ENCODE measurements around the gene RNF141.

RNF141 gene

DNA sequence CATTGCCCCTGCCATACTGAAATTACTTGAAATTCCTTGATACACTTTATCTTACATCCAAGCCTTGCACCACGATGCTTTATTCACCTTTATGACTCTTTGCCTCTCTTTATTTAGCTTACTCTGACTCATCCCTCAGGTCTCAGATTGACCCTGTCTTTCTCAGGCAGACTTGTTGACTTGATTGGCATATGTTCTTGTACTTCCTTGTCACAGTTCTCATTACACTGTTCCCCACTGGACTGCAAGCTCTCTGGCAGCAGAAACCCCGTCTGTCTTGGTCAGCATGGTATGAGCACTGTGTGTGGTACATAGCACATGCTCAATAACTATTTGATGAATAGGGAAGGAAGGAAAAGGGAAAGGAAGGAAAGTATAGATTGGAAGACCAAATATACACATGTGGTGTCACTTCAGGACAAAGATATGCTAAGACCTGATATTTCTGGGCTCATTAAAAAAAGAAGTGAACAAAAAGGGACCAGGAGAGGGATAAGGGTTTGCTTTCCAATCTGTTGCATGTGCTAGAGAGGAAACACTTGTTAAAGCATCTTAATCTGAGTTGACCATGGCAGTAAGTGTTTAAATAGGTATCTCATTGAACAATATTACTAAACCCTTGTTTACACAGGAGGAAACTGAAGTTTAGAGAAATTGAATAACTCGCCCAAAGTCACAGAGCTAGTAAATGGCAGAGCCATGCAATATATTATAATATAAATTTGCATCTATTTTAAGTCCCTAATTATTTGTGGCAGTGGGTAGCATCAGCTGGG, 20.2 kb upstream of the RNF141 start:
- no peak for DNase-seq

DNA sequence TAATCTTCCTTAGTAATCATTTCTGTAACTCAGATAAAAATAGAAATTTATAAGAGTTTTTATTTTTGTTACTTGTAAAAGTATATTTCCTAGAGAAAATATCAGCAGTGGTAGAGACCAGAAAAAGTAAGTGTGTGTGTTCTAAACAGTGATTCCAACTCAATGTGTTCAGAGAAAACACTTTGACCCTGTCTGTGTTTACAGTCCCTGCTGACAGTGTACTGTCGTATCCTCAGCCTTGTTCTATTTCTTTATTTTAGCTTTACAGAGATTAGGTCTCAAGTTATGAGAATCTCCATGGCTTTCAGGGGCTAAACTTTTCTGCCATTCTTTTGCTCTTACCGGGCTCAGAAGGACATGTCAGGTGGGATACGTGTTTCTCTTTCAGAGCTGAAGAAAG, 17.3 kb upstream of the RNF141 start:
- no peak for DNase-seq

DNA sequence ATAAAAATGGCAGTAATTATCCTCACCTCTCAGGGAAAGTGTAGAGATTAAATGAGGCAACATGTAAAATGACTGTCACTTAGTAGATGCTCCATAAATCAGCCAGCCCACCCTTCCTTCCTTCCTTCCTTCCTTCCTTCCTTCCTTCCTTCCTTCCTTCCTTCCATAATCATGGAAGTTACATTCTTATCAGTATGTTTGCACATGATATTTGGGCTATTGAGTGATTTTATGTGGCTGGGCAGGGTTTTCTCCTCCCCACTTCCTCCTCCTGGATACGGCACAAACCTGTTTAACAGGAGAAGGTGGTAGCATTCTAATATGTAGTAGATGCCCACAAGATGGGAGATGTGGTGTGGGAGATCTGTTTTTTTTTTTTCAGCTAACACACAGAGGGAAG, 15.6 kb upstream of the RNF141 start:
- no peak for DNase-seq

DNA sequence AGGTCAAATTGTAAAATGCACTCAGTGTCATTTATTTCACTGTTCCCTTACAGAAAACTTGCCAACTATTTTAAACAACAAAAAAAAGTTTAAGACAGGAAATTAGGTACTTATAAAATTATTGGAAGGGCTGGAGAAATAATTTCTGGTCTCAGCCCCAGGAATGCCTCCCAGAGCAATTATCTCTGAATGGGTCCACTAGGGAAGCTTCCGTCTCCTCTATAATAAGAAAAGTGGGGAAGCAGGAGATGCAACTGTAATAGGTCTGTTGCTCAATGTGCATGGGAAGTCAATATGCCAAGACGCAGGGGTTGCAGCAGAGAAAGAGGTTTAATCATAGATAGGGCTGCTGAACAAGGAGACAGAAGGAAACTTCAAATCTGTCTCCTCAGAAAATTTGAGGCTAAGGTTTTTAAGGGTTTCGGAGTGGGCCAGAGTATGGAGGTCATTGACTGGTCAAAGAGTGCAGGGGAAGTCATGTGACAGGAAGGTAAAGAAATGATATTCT, 10.9 kb upstream of the RNF141 start:
- no peak for DNase-seq

DNA sequence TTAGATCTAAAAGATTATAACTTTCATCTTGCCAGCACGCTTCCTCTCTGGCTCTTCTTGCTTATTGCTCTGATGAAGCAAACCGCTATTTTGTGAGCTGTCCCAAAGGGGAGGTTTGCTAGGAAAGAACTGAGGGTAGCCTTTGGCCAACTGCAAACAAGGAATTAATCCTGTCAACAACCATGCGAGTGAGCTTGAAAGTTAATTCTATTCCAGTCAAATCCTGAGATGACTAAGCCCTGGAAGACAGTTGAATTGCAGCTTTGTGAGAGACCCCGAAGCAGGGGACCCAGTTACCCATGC, 10.3 kb upstream of the RNF141 start:
- no peak for DNase-seq

DNA sequence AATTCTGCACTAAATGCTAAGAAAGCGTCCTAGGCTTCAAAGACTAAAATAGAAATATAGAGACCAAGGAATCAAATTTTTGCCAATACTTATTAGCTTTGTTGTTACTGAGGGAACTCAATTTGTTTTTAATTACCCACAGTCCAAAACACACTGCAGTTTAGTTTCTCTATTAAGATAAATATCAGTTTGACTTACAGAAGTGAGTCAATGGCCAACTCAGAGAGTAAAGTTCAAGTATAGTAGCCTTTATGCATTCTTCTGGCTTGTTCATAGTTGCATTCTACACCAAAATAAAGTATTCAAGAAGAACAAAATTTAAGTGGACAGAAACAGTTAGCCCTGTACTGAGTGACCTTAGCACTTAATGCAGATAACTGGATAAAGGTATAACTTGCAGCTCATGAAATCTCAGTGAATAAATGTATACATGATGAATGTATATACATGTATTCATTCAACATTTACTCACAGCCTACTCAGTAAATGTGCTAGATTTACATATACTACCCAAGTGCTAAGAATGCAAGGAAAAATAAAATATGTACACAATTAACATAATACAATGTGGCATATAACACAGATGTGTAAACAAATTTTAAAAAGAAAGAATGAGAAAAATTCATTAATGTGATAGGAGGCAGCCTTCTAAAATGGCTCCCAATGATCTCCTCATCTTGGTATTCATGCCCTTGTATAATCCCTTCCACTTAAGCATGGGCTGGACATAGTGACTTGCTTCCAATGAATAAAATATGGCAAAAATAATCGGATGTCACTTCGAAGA, 9.7 kb upstream of the RNF141 start:
- no peak for DNase-seq

DNA sequence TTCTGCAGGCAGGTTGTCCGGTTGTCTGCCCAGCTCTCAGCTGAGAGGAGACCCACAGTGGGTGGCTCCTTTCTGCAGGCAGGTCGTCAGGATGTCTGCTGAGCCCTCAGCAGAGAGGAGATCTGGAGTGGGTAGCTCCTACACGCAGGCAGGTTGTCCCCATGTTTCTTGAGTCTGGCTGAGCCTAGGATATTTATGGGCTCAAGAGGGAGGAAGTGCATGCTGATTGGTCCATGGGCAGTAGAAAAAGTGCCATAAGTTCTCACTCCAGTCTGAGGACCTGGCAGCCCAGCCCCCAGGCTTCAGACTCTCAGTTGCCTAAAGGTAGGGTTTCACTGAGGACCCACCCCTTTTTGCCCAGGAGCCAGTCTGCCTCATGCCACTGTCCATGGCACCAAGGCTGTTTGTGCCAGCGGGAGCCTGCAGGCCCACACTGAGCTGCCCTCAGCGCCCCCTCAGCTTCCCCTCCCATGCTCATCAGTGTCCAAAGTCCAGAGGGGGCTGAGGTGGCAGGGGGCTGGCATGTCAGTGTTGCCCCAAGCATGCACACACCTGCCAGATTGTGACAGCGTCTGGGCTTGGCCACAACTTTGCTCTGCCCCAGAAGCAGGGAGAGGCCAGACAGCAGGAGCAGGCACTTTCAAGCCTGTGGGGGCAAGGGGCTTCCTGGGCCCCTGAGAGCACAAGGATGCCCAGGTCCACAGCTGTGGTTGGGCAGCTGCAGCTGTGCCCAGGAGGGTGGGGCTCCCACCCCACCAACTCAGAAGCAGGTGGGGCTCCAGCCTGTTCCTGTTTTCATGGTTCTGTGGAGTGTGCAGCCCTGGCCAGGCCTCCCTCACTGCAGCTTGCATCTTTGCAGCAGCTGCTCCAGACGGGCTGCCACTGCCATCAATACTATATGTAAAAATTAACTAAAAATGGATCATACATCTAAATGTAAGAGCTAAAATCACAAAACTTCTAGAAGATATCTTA, 3.8 kb upstream of the RNF141 start:
- no peak for DNase-seq

DNA sequence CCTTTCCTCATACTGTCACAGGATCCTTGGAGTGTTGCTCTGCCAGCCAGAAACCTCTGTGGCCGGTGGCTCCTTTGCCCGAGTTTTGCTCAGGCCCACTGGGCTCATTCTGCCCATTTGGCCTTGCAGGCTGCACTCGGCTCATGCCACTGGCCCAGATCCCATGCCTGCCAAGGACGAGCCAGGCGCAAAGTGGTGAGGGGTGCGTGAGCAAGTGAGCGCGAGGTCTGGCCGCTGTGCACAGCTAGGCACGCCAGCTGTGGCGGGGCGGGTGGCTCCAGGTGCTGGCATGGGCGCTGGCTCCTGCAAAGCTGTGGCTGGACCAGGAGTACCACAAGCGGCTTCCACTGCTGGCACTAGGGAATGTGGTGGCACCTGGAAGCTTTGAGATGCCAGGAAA, 2.8 kb upstream of the RNF141 start:
- DNase-seq, result no peak

DNA sequence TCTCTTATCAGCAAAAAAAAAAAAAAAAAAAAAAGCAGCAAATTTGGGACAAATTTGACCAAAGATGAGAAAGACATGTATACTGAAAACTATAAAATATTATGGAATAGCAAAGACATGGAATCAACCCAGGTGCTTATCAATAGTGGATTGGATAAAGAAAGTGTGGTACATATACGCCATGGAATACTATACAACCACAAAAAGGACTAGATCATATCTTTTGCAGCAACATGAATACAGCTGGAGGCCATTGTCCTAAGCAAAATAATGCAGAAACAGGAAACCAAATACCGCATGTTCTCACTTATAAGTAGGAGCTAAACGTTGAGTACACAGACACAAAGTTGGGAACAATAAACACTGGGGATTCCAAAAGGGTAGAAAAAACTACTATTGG, 1.8 kb upstream of the RNF141 start:
- no peak for DNase-seq

DNA sequence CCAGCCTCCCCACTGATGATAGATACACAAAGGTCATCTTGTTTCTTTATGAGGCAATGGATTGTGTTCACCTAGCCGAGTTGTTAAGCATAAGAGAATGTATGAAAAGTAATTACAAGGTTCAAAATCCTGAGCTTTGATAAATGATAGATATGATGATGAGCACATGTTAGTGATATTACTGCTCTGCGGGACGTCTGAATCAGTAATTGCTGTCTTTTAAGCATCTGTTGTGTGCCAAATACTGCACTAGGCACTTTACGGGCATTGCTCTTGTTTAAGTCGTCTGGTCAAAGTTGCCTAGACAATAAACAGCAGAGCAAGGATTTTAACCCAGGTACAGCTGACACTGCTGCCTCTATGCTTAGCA, 559 bp upstream of the RNF141 start:
- no peak for DNase-seq

DNA sequence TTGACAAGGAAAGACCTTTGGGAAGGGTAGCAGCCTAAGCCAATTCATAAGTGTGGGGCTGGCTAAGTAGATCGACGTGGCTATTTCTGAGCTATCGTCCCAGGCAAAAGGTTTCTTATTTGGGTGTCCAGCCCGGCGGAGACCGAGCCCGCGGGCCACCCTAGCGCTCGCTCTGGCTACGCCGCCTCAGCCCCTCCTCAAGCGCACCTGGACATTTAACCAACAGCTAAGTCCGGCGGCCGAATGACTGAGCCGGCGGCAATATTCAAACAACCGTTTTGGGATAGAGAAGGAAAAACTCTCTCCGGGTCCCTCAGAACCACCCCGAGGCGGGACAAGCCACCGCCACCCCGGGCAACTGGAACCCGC, 457 bp downstream of the RNF141 start:
- no peak for DNase-seq

DNA sequence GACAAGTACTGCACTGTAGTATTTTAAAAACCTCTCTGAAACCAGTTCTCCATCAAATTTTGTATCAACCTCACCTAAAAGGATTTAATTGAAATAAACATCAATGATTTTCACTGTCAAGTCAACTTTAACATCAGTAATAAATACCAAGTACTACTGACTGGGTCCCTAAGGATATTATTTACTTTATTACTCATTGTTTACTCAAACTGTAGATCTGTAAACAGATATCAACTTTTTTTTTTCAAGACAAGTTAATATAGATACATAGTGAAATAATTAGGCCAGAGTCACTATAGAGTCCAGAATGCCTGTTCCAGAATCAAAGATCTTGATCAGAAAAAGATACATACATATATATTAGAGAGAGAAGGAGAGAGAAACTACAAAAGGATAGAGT, 1.6 kb downstream of the RNF141 start:
- DNase-seq, result no peak

DNA sequence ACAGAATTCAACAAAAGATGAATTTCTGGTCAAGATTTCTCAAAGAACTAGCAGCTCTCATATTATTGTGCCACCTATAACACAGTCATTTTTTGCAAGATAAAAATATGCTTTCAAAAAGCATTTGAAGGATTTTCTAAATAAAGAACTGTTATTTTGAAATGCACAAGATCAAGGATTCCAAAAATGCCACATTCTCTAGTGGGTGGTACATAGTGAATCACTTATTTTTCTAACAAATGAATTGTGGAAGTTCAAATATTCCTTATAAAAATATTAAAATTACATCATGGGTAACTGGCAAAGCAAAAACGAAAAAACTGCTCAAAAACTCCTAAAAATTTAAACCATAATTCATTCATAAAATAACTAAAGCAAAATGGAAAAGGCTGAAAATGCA, 2.1 kb downstream of the RNF141 start:
- DNase-seq, result no peak

DNA sequence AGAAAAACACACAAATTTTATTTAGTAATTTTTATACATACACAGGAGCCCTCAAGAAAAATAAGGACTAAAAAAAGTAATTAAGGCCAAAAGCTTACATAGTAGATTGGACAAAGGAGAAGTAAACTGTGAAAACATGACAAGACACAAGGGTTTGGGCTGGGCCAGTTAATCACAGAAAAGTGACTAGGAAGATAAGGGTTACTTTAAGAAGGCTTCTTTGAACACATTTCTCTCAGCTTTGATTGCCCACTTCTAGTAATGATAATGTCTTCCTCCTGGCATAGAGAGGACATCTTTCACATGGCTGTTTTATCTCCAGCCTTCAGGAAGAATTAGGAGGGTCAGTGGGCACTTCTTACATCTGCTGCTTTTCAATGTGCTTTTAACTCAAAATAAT, 3.4 kb downstream of the RNF141 start:
- DNase-seq, result no peak

DNA sequence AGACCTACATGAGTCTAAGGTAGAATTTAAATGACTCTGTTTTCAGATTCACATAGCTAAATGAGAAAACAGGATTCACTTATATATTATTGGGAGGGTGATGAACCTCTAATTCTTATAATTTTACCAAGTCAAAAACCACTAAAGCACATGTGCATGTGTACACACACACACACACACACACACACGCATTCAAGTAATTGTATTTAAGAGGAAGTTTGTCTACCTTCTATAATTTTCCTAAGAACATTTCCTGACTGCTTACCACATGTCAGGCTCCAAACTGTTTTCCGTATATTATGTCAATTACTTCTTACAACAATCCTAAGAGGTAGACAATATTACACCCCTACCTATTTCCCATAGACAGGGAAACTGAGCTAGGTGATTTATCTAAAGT, 6.7 kb downstream of the RNF141 start:
- DNase-seq, result no peak

DNA sequence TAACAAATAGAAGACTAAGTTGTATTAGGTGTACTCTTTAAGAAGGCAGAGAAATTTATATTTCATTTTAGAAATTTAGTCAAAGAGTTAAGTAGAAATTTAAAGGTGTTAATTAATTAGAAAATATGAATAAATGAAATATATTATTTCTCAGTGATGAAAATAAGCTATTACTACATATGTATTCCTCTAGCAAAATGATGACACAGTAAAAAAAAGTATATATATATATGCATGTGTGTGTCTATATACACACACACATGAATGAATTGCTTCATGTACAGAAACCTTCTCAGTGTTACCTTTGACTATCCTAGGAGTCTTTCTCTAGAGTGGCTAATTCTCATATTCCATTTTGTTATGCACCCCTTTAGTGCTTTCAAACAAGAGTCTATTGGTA, 7.7 kb downstream of the RNF141 start:
- no peak for DNase-seq

DNA sequence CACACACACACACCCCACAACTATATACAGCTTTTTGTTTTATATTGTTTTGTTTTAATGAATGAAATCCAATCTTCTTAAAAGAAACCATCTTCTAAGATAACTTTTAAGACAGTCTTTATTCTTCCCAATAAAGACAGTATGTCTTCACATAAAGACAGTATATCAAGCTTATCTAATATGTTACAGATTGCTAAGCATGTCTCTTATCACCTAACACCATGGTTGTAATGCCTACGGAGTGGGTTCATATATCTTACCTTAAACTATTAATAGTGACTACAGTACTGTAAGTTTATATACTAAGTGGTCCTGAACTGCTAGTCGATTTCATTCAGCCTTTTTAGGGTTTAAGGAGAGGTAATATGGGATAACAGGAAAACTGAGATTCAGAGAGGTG, 8.5 kb downstream of the RNF141 start:
- DNase-seq, result no peak

DNA sequence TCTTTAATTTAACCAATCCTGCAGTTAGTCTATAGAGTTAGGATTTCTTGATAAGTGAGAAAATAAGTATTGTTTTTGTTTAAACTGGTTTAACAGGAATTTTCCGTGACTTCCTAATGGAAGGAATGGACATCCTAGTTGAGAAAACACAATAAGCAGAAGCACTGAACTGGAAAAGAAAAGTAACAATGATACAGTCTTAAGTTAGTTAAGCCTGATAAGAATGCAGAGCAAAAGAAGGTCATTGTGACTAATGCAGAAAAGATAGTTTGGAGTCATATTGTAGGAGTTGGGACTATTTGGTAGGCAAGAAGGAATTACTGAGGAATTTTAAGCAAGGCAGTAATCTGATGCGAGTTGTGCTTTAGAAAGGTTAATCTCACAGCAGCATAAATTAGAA, 11.7 kb downstream of the RNF141 start:
- DNase-seq, result no peak

DNA sequence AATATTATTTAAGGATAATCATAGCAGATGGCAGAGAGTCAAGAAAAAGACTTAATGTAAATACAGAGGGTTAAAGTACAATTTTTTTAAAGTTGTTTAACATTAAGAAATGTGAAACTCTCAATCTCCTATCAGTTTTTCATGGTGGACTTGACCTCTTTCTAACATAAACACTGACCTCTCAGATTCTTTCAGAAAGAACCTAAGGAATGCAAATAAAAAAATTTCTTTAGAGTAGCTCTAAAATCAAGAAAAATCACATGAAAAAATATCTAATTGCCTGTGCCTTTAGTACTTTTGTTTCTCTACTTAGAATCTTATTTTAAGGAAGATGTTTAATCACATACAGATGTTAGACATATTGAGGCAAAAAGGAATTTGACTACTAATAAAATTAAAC, 12.9 kb downstream of the RNF141 start:
- no peak for DNase-seq

DNA sequence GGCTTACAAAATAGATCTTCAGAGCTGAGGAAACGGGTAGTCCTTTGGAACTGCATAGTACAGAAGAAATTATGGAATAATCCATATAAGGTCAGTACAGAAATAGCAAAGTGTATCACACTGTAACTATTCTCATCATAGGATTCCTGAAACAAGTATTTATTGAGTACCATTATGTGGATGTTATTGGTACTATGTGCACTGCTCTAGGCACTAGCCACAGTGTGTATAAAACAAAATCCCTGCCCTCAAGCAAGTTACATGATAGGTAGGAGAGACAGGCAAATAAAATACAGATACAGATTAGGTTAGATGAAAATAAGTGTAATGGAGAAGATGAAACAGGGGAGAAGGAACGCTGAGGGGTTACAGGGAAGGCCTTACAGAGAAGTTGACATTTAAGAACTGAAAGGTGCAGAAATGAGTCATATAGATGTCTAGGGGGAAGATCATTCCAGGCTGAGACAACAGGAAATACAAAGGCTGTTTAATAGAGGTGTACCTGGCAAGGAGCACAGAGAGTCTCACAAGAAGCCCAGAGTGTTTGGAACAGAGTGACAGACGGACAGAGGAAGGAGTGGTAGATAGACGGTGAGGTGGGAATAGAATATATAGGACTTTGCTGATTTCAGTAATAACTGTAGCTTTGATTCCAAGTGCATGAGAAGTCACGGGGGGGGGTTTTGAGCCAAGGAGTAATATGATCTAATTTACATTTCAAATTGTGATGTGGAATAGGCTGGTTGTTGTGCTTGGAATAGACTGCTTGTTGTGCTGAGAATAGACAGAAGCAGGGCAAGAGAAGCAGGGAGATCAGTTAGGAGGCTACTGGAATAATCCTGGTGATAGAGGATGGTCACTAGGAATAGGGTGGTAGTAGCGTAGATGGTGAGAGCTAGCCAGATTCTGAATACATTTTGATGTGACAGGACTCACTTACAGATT, 13.7 kb downstream of the RNF141 start:
- no peak for DNase-seq

DNA sequence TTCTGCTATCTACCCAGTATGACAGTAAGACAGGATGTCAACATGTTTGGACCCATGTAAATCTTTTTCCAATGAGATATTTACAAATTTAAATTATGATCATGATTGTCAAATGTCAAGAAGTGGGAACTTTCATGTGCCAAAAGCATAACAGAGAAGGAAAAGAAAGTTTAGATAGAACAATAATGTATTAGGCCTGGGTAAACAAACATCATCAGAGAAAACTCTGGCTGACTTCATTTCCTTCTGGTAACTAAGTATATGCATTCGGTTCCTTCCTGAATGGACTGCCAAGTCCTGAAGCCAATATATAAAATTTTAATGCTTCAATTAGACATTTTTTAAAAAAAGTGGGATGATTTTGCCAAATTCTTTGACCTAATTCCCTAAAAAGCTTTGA, 16.5 kb downstream of the RNF141 start:
- no peak for DNase-seq

DNA sequence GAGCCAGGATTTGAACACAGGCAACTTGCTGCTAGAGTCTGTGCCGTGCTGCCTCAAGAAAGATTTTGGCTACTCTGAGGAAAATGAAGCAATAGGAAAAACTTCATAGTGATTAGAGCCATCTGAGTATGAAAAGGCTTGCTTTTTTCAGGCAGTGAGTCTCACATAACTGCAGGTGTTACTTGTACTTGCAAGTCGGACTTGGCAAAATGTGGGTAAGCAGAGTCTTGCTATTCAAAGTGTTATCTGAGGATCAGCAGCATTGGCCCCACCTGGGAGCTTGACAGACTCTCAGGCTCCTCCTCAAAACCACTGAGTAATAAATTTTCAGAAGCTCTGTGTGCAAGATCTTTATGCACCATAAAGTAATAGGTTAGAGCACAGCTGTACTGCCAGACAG, 18.1 kb downstream of the RNF141 start:
- DNase-seq, result no peak
